ENCODE data around the gene LAMTOR3. TPM values are rescaled to one million over a fixed set of nuclear protein-coding genes. Genes with fewer than 3 reads are reported as not detected.

Gene LAMTOR3
- 12.7 and 13.4 TPM in 2 replicates for total RNA-seq (2013; cell fraction: nucleolus; rRNA removed)
- total RNA-seq (2014; rRNA removed) (32.0 and 35.6 TPM in 2 replicates), total RNA-seq (2014; rRNA removed; fragmentation: Illumina TruSeq; extraction: Trizol) (40.3 and 40.4 TPM in 2 replicates), total RNA-seq (2021) (30.1 and 31.7 TPM in 2 replicates), polyA plus RNA-seq (2011; rRNA removed) (82.2 and 113 TPM in 2 replicates), polyA plus RNA-seq (2014; fragmentation: Illumina TruSeq; extraction: Trizol) (58.8 and 74.5 TPM in 2 replicates), polyA plus RNA-seq (2014; fragmentation: Nextera tagmentation; extraction: Ambion mirVana) (100 to 1,000 TPM in 1 of 2 experiments, 10 to 100 TPM in 1; 88.7 to 120 TPM), polyA plus RNA-seq (2014; rRNA removed) (31.9 and 39.7 TPM in 2 replicates), polyA plus RNA-seq (2016; fragmentation: Nextera tagmentation; extraction: Ambion mirVana) (10 to 100 TPM; 72.3 to 72.8 TPM), polyA minus RNA-seq (2011; rRNA and poly(A)+ RNA removed) (12.5 and 22.5 TPM in 2 replicates), Bru-seq, nascent RNA (percentile 92 among the genes with signal in this experiment), BruChase-seq, experiment 1, labeled RNA remaining after a 6-hour chase (percentile 82 among the genes with signal in this experiment), BruChase-seq, experiment 2, labeled RNA remaining after a 2-hour chase (percentile 88 among the genes with signal in this experiment)
- polyA plus RNA-seq (2011; ENCODE audit: low read depth) = 22.2 TPM
- polyA plus RNA-seq (2011; cell fraction: cytosol; rRNA removed) = 20.3 and 30.6 TPM in 2 replicates
- polyA plus RNA-seq (2011; cell fraction: nucleus; rRNA removed) = 17.6 and 19.3 TPM in 2 replicates
- 25.8 and 34.1 TPM in 2 replicates for polyA plus RNA-seq (2012)
- 5.2 and 6.1 TPM in 2 replicates for polyA minus RNA-seq (2011; cell fraction: cytosol; rRNA and poly(A)+ RNA removed)
- polyA minus RNA-seq (2011; cell fraction: nucleus; rRNA and poly(A)+ RNA removed) = 5.0 and 7.1 TPM in 2 replicates
- long read RNA-seq, experiment 1, full-length matches to known transcripts = 30 of 34 reads
- long read RNA-seq, experiment 1, partial matches to known transcripts = 0 of 34 reads
- long read RNA-seq, experiment 1, other reads (novel, unspliced or antisense) = 4 of 34 reads
- long read RNA-seq, experiment 2, full-length matches to known transcripts = 176 of 204 reads
- long read RNA-seq, experiment 2, partial matches to known transcripts = 10 of 204 reads
- long read RNA-seq, experiment 2, other reads (novel, unspliced or antisense) = 18 of 204 reads

GRCh38 chr4:99894161-99894997 is at the start of gene LAMTOR3:
TSS of gene LAMTOR3 (minus strand) at chr4:99894427. CDS start at chr4:99893963, 464 bp downstream.
- H3K79me2 ChIP-seq (ENCODE audit: control insufficient read depth, insufficient read depth, low read length) = peaks cover 28% of the 10 kb centered on the region
- no peaks in the 10 kb centered on the region for H3K4me1 ChIP-seq (ENCODE audit: control insufficient read depth, insufficient read depth, low read length)
- peak within 1 kb of the TSS; percentile 100 for H3K4me3 ChIP-seq
- ChIA-PET SMC1A (ENCODE audit: uncharacterized antibody, unreplicated experiment) (interaction anchor here (0.7 to 2.2 kb wide), 11 partner anchors 24 to 83 kb away, joined by 3 to 15 read pairs (median 4); partner anchors contain the start of gene DNAJB14), POLR2A (interaction anchor here (1.0 to 3.2 kb wide), 7 partner anchors 28 to 83 kb away, joined by 3 to 23 read pairs (median 3); partner anchors contain the start of genes DAPP1, DNAJB14 and H2AZ1), RAD21 (ENCODE audit: unreplicated experiment) (interaction anchor here (0.6 to 1.9 kb wide), 15 partner anchors 9 to 899 kb away, joined by 3 to 31 read pairs (median 3); partner anchors contain the start of genes DAPP1, DNAJB14, H2AZ1 and METAP1), CTCF (interaction anchor here (0.7 to 2.2 kb wide), 11 partner anchors 10 to 199 kb away, joined by 3 to 13 read pairs (median 4); partner anchors contain the start of genes DNAJB14 and H2AZ1)
- peak within 1 kb of the TSS; percentile 88 for H2AFZ ChIP-seq (ENCODE audit: control insufficient read depth, low read depth, low read length)
- peak; percentile 75 for DNase-seq (ENCODE audit: low read depth, low spot score)
- intact Hi-C loops (cut with micrococcal nuclease; ENCODE audit: unreplicated experiment) = loop anchor here (1.0 kb wide), 1 partner anchor 55 kb away; no protein-coding TSS in a partner anchor
- FAIRE-seq = peak; percentile 81
- no peaks in the 10 kb centered on the region for H4K20me1 ChIP-seq (ENCODE audit: control insufficient read depth, insufficient read depth)
- H3K9me3 ChIP-seq (replicated peaks; ENCODE audit: control insufficient read depth, insufficient read depth, low read length) = no peaks in the 10 kb centered on the region
- no peaks in the 10 kb centered on the region for H3K27me3 ChIP-seq (replicated peaks in 1 of 2; ENCODE audit: control insufficient read depth in 2 of 2, insufficient read depth in 2 of 2, low read length in 1 of 2)
- 6% methylated on average over 17 of the region's 40 CpGs for WGBS (ENCODE audit: insufficient coverage, insufficient replicate concordance, low lambda C conversion rate, missing lambda C conversion rate)
- peak within 1 kb of the TSS; percentile 96 for H3K9ac ChIP-seq (ENCODE audit: control insufficient read depth, insufficient read depth, low read length)
- H3K4me2 ChIP-seq (ENCODE audit: control insufficient read depth, insufficient read depth) = peak within 1 kb of the TSS; percentile 88
- in situ Hi-C loops (cut with MboI) = loop anchor here (5.0 kb wide), 1 partner anchor 332 kb away; the partner anchor contains the start of gene TRMT10A
- peaks cover 0 to 5% of the 10 kb centered on the region in 2 experiments; a peak in 1 of 4 replicates for H3K36me3 ChIP-seq (ENCODE audit: control insufficient read depth in 2 of 2, insufficient read depth in 2 of 2, low read length in 1 of 2)
- peak within 1 kb of the TSS; percentile 69 for H3K27ac ChIP-seq (ENCODE audit: control insufficient read depth, insufficient read depth)
- peak; percentile 99 for ATAC-seq
- TSS peak; percentile 95 for BruUV-seq (replicated peaks)
- TF ChIP-seq E2F4 (IDR thresholded peaks at IDR 0.05; ENCODE audit: low read depth, low read length) = no peak
- peak; percentile 73; the same call in 1 of the 2 replicates for TF ChIP-seq MTA2 (IDR thresholded peaks at IDR 0.05; ENCODE audit: low read depth)
- TF ChIP-seq GABPA (IDR thresholded peaks at IDR 0.05; ENCODE audit: low read depth) = peak; percentile 93
- no peak for TF ChIP-seq ATF7 (IDR thresholded peaks at IDR 0.05; ENCODE audit: low read depth)
- peak; percentile 93 for TF ChIP-seq CREM (IDR thresholded peaks at IDR 0.05; ENCODE audit: low read depth)
- TF ChIP-seq MLLT1 (IDR thresholded peaks at IDR 0.05) = 0 out of 2 replicates have a peak, but pooled peaks have one; percentile 22
- TF ChIP-seq CHD2 (IDR thresholded peaks at IDR 0.05; ENCODE audit: borderline replicate concordance, low read depth, low read length) = peak; percentile 59; the same call in 1 of the 2 replicates
- 0 out of 2 replicates have a peak, but pooled peaks have one; percentile 8 for TF ChIP-seq YY1 (IDR thresholded peaks at IDR 0.05; ENCODE audit: low read depth, low read length)
- no peak for TF ChIP-seq CHD4 (IDR thresholded peaks at IDR 0.05)
- TF ChIP-seq SMAD5 (IDR thresholded peaks at IDR 0.05; ENCODE audit: low read depth) = peak; percentile 51; the same call in 1 of the 2 replicates
- TF ChIP-seq ESRRA (IDR thresholded peaks at IDR 0.05; ENCODE audit: low read length) = no peak
- no peak for TF ChIP-seq KLF5 (IDR thresholded peaks at IDR 0.05; ENCODE audit: partially characterized antibody)
- TF ChIP-seq TBL1XR1 (IDR thresholded peaks at IDR 0.05; ENCODE audit: low read depth, low read length) = 0 out of 2 replicates have a peak, but pooled peaks have one; percentile 77
- no peak for TF ChIP-seq TCF3 (IDR thresholded peaks at IDR 0.05; ENCODE audit: borderline replicate concordance, insufficient read depth, low read depth, low read length)

Data from GM12878 (cell line).